K562 (cell line): ENCODE measurements around the gene A1CF. TPM values are rescaled to one million over a fixed set of nuclear protein-coding genes. Genes with fewer than 3 reads are reported as not detected.

Source experiments
- ARID3B ChIP-seq: fragments of 250-450 bp; sonication (Bioruptor Pico); IDR thresholded peaks from 2 replicates; pipeline ENCODE4 v1.4.0; 2020; ENCODE audit warnings: borderline replicate concordance
- CBX8 ChIP-seq: fragments of 200-600 bp; sonication (generic); IDR thresholded peaks from 2 replicates; pipeline ENCODE4 v1.6.1; 2012; ENCODE audit warnings: borderline replicate concordance, mixed run types, low read depth, mild to moderate bottlenecking, moderate library complexity, mixed read lengths, low read length, control low read depth, inconsistent platforms; ENCODE audit not compliant: poor library complexity, severe bottlenecking; ENCODE audit errors: extremely low read depth
- CREB1 ChIP-seq, 2 experiments: sonication (generic) in 1 of 2; formaldehyde crosslinking in 1 of 2; IDR thresholded peaks; 2 replicates each; pipeline versions ENCODE4 v1.6.1 to v1.8.0; 2012 to 2022; ENCODE audit warnings: inconsistent platforms in 1 of 2, mild to moderate bottlenecking in 1 of 2, missing genetic modification reagents in 1 of 2, moderate library complexity in 1 of 2
- DACH1 ChIP-seq: fragments of 450-650 bp; IDR thresholded peaks from 2 replicates; pipeline ENCODE4 v1.6.1; 2018; ENCODE audit not compliant: partially characterized antibody
- DIDO1 ChIP-seq: fragments of 450-650 bp; IDR thresholded peaks from 2 replicates; pipeline ENCODE4 v1.6.1; 2016; ENCODE audit warnings: low read depth, missing biosample characterization, missing genetic modification characterization
- ELK1 ChIP-seq: sonication (generic); formaldehyde crosslinking; IDR thresholded peaks from 2 replicates; pipeline ENCODE4 v1.8.1; 2022; ENCODE audit warnings: missing genetic modification reagents
- FOXP4 ChIP-seq: sonication (generic); formaldehyde crosslinking; IDR thresholded peaks from 2 replicates; pipeline ENCODE4 v1.8.0; 2022; ENCODE audit warnings: mild to moderate bottlenecking, missing genetic modification reagents, borderline replicate concordance
- KHSRP ChIP-seq: fragments of 450-650 bp; IDR thresholded peaks from 2 replicates; pipeline ENCODE4 v1.6.1; 2017
- KLF1 ChIP-seq: fragments of 450-650 bp; IDR thresholded peaks from 2 replicates; pipeline ENCODE4 v1.6.1; 2016; ENCODE audit warnings: missing genetic modification characterization, missing compliant biosample characterization
- NBN ChIP-seq: fragments of 450-650 bp; IDR thresholded peaks from 2 replicates; pipeline ENCODE4 v1.6.1; 2016; ENCODE audit warnings: low read depth, mild to moderate bottlenecking
- PHF20 ChIP-seq: fragments of 450-650 bp; IDR thresholded peaks from 2 replicates; pipeline ENCODE4 v1.6.1; 2018; ENCODE audit not compliant: partially characterized antibody
- POLR2B ChIP-seq: fragments of 450-650 bp; IDR thresholded peaks from 2 replicates; pipeline ENCODE4 v1.6.1; 2018; ENCODE audit warnings: low read depth; ENCODE audit not compliant: partially characterized antibody
- POU5F1 ChIP-seq: fragments of 150-350 bp; IDR thresholded peaks from 2 replicates; pipeline ENCODE4 v1.6.1; 2014; ENCODE audit warnings: borderline replicate concordance, low read length, low read depth, mild to moderate bottlenecking; ENCODE audit not compliant: partially characterized antibody
- RFX5 ChIP-seq: IDR thresholded peaks from 2 replicates; pipeline ENCODE4 v1.6.1; 2011; ENCODE audit warnings: low read depth, mild to moderate bottlenecking, improper control_type of control experiment, low read length
- SFPQ ChIP-seq: fragments of 200-400 bp; formaldehyde crosslinking; IDR thresholded peaks from 2 replicates; pipeline ENCODE4 v1.6.1; 2017; ENCODE audit warnings: mild to moderate bottlenecking, low read depth, low read length, moderate library complexity
- SMAD1 ChIP-seq: fragments of 150-350 bp; IDR thresholded peaks from 2 replicates; pipeline ENCODE4 v1.6.1; 2014; ENCODE audit warnings: low read length, low read depth; ENCODE audit not compliant: partially characterized antibody
- TRIM28 ChIP-seq: fragments of 450-650 bp; IDR thresholded peaks from 2 replicates; pipeline ENCODE4 v1.6.1; 2017
- ZNF224 ChIP-seq: sonication (generic); formaldehyde crosslinking; IDR thresholded peaks from 2 replicates; pipeline ENCODE4 v1.8.0; 2022; ENCODE audit warnings: mild to moderate bottlenecking, missing genetic modification reagents
- ZNF280B ChIP-seq: fragments of 250-450 bp; sonication (Bioruptor Pico); IDR thresholded peaks from 2 replicates; pipeline ENCODE4 v1.5.1; 2021; ENCODE audit warnings: mild to moderate bottlenecking
- ZNF354B ChIP-seq: fragments of 250-450 bp; sonication (Bioruptor Pico); IDR thresholded peaks from 2 replicates; pipeline ENCODE4 v1.4.0; 2020
- ZSCAN32 ChIP-seq: fragments of 450-650 bp; formaldehyde crosslinking; IDR thresholded peaks from 2 replicates; pipeline ENCODE4 v1.4.0; 2020; ENCODE audit warnings: mild to moderate bottlenecking, moderate library complexity
- polyA plus RNA-seq, 8 experiments: library from polyadenylated mRNA; depleted of rRNA in 4 of 8; stranded (reverse) in 5 of 8; unstranded in 3 of 8; fragments of >200 nt; fragmentation: Nextera tagmentation in 2 of 8; fragmentation: Illumina TruSeq in 1 of 8; extraction: Ambion mirVana in 2 of 8; extraction: Trizol in 1 of 8; gene quantifications; 2 replicates each; pipeline versions ENCODE4 v1.2.1 to v1.2.3, GENCODE V29; 2011 to 2014; ENCODE audit warnings: inconsistent platforms in 1 of 8, missing spikeins in 1 of 8
- total RNA-seq, 7 experiments: library from RNA; depleted of rRNA in 6 of 7; stranded (reverse); fragments of >200 nt in 6 of 7; fragmentation: Illumina TruSeq in 2 of 7; extraction: Trizol in 2 of 7; gene quantifications; 2 replicates each; pipeline versions ENCODE4 v1.2.1 to v1.2.3, GENCODE V29; 2011 to 2021; ENCODE audit warnings: low replicate concordance in 1 of 7

Gene A1CF
- total and polyA plus RNA-seq, 9 of the 15 experiments (the other 6 are each of a cell fraction or from before 2014, with no cell fraction given), result 0.11 TPM; not detected in 8

GRCh38 chr10:50861370-50861769 is 24.1 kb downstream of the A1CF start (continued):
- TF ChIP-seq FOXP4 (CRISPR knock-in tag) (0 out of 2 replicates have a peak, but pooled peaks have one; percentile 69), POU5F1 (no peak), ELK1 (no peak), POLR2B (no peak), ZNF224 (CRISPR knock-in tag) (peak; percentile 85; the same call in 1 of the 2 replicates), RFX5 (no peak), ZSCAN32 (CRISPR knock-in tag) (no peak), ZNF280B (no peak), DACH1 (peak; percentile 98), KHSRP (no peak), CREB1 (IDR thresholded peaks at IDR 0.05) (no peak), CREB1 (CRISPR knock-in tag; IDR thresholded peaks at IDR 0.05) (no peak), SMAD1 (no peak), ZNF354B (CRISPR knock-in tag) (no peak), DIDO1 (tag) (no peak), SFPQ (no peak), NBN (no peak), TRIM28 (no peak), ARID3B (CRISPR knock-in tag) (no peak), PHF20 (no peak), KLF1 (tag) (no peak), CBX8 (no peak)
